AG09309 (cell line): ENCODE data around the gene ARL15.
A peak's percentile ranks its signal among the peaks of the same experiment; 100 is the strongest.

Experiments used
- DNase-seq: peaks from one replicate; pipeline ENCODE4 v3.0.0-alpha.2; 2010; ENCODE audit warnings: low read depth
- H3K4me3 ChIP-seq: 2 replicates; pipeline ENCODE4 v1.5.1; 2011; ENCODE audit warnings: mild to moderate bottlenecking, low read depth, low read length, moderate library complexity; ENCODE audit not compliant: control insufficient read depth
- TF ChIP-seq, protein P1 (sequence below): IDR thresholded peaks from 2 replicates; pipeline ENCODE4 v1.5.1; 2011; ENCODE audit warnings: mild to moderate bottlenecking, low read depth, low read length, inconsistent platforms; ENCODE audit not compliant: insufficient read depth, control insufficient read depth; ENCODE audit errors: missing control alignments

Gene ARL15

DNA sequence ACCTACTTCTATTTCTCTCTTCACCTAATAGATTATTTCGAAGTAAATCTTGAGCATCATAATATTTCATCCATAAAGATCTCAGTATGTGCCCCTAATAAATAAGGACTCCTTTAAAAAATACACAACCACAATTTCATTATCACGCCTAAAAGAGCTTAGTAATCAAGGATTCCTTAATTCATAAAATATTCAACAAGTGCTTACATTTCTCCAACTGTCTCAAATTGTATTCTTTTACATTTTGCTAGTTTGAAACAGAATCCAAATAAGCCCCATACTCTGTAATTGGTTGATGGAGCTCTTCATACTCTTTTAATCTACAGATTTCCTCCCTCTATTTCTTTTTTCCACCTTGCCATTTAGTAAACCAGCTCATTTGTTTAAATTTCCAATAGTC is 432.4 kb downstream of the ARL15 start:
- TF ChIP-seq, protein P1, sequence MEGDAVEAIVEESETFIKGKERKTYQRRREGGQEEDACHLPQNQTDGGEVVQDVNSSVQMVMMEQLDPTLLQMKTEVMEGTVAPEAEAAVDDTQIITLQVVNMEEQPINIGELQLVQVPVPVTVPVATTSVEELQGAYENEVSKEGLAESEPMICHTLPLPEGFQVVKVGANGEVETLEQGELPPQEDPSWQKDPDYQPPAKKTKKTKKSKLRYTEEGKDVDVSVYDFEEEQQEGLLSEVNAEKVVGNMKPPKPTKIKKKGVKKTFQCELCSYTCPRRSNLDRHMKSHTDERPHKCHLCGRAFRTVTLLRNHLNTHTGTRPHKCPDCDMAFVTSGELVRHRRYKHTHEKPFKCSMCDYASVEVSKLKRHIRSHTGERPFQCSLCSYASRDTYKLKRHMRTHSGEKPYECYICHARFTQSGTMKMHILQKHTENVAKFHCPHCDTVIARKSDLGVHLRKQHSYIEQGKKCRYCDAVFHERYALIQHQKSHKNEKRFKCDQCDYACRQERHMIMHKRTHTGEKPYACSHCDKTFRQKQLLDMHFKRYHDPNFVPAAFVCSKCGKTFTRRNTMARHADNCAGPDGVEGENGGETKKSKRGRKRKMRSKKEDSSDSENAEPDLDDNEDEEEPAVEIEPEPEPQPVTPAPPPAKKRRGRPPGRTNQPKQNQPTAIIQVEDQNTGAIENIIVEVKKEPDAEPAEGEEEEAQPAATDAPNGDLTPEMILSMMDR, result no peak
- H3K4me3 ChIP-seq, result no peak overlapping the region
- DNase-seq, result no peak

DNA sequence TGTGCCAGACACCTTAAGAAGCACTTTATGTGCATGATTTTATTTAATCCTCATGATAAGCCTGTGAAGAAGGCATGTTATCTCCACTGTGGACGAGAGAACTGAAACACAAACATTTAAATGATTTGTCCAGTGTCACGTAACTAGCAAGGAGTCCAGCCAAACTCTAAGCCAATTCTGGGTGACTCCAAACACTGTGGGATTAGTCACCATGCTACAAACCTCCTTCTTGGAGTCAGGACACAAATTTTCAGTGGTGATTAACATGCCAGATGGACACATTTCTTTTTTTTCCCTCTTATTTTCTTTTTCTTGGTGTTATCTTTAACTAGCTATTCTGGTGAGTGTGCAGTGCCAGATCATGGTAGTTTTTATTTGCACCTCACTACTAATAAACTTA is 433.1 kb downstream of the ARL15 start:
- TF ChIP-seq, protein P1, result no peak
- DNase-seq, result peak; percentile 71

DNA sequence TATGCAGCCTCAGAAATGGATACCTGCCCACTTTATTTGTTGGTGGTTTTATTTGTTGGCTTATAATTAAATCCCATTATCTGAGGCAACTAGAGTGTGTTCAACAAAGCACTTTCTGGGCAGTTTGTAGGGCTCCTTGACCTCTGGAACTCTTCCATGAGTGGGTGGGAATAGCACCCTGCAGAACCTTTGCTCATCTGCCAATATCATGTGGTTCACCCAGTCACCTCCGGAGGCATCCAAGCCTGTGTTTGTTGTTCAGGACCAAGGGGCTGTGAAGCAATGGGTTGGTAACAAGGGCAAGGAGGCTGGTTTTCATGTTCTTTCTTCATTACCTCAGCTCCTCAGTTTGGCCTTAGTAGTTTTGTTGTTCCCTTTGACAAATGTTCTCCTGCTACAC is 436.0 kb downstream of the ARL15 start:
- no peak for DNase-seq

More for the DNA sequence above, 433.1 kb downstream of the ARL15 start:
- H3K4me3 ChIP-seq, result no peak overlapping the region

DNA sequence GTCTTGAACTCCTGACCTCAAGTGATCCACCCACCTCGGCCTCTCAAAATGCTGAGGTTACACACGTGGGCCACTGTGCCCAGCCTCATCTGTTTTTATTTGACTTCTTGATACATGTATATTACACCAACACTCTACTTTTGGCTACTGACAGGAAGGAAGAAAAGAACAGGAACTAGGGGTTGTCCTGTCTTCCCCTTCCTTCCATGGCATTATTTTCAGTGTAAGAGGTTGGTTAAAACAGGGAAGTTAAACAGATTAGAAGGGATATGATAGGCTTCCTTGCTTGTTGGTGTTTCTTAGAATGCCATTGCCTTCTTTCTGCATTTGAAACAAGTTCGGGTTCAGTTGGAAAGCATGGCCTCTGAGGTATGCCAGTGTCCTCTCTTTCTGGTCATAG is 437.1 kb downstream of the ARL15 start:
- no peak overlapping the region for H3K4me3 ChIP-seq
- TF ChIP-seq, protein P1, result no peak
- no peak for DNase-seq

More for the DNA sequence above, 436.0 kb downstream of the ARL15 start:
- TF ChIP-seq, protein P1, result peak; percentile 35
- H3K4me3 ChIP-seq, result no peak overlapping the region

DNA sequence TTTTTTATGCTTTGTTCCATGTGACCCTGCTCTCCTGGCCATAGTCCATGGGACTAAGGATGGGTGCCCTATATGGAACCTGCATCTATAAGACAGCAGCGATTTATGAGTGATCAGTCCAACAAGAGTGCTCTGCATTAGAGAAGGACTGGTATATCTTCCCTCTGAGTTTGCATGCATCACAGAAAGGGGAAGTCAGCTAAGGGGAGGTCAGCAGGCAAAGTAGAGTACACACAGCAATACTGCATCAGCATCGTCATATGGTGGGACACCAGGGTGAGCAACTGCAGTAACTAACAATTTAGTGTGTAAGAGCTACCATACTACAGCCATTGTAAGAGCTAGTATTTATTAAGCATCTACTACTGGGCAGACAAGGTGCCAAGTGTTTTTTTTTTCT is 438.6 kb downstream of the ARL15 start:
- H3K4me3 ChIP-seq, result no peak overlapping the region
- DNase-seq, result no peak
- TF ChIP-seq, protein P1, result no peak

DNA sequence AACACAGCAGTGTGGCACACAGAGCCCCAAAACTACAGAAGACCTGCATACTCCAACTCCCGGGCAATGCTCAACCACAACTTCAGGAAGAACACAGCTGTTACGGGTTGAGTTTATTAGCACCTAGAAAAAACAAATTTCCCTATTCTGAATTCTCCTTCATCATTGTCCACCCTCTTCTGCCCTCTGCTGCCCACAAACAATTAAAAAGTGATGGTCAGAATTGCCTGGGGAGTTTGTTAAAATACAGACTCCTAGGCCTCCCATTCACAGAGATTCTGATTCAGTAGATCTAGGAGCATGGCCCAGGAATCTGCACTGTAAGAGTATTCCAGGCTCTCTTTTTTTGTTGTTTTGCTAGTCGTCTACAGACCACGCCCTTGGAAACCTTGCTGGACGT is 439.3 kb downstream of the ARL15 start:
- DNase-seq, result no peak
- H3K4me3 ChIP-seq, result no peak overlapping the region
- TF ChIP-seq, protein P1, result peak; percentile 36
